Activated CD4-positive, alpha-beta memory T cell treated with anti-CD3 and anti-CD28 coated beads for 36 hours (primary cell): ENCODE data around the gene NRP1. TPM values are rescaled to one million over a fixed set of nuclear protein-coding genes. Genes with fewer than 3 reads are reported as not detected.
"Not testable (repeated sequence)": the region's sequence is repeated elsewhere in the genome, so short reads cannot be mapped to it uniquely, and the experiment has no call there.

ENCODE experiments used
- CTCF ChIA-PET: fragments of 350-600 bp; sonication (Branson Sonifier 250); formaldehyde crosslinking; loops from one replicate; lab custom pipeline; 2021; ENCODE audit warnings: antibody characterized with exemption, inconsistent platforms; lab: Charles Lee
- POLR2A ChIA-PET: fragments of 350-600 bp; sonication (Branson Sonifier 250); formaldehyde crosslinking; loops from one replicate; lab custom pipeline; 2021; ENCODE audit warnings: antibody characterized with exemption; lab: Charles Lee
- DNase-seq: peaks from one replicate; pipeline ENCODE4 v3.0.0-alpha.2; 2020
- H3K27ac Mint-ChIP-seq: one replicate; pipeline ENCODE4 v1.8.0; 2021; ENCODE audit warnings: mixed read lengths
- H3K27me3 Mint-ChIP-seq: one replicate; pipeline ENCODE4 v1.8.0; 2021; ENCODE audit warnings: mixed read lengths
- H3K36me3 Mint-ChIP-seq: one replicate; pipeline ENCODE4 v1.8.0; 2021; ENCODE audit warnings: mixed read lengths
- H3K4me1 Mint-ChIP-seq: one replicate; pipeline ENCODE4 v1.8.0; 2021; ENCODE audit warnings: low read depth, mixed read lengths
- H3K4me3 Mint-ChIP-seq: one replicate; pipeline ENCODE4 v1.8.0; 2021; ENCODE audit warnings: mild to moderate bottlenecking, mixed read lengths
- H3K9me3 Mint-ChIP-seq: one replicate; pipeline ENCODE4 v1.8.0; 2021; ENCODE audit warnings: mixed read lengths
- intact Hi-C: fragments of 100-400 bp; cut with micrococcal nuclease; formaldehyde crosslinking; loops from one replicate; pipeline ENCODE4 v1.15.1; 2023
- total RNA-seq, 2 experiments: library from RNA; stranded (reverse); gene quantifications; one replicate each; pipeline ENCODE4 v1.2.3, GENCODE V29; 2021

NRP1 gene
- total RNA-seq, 2 experiments from 2014 or later: 1.5 to 1.6 TPM

DNA sequence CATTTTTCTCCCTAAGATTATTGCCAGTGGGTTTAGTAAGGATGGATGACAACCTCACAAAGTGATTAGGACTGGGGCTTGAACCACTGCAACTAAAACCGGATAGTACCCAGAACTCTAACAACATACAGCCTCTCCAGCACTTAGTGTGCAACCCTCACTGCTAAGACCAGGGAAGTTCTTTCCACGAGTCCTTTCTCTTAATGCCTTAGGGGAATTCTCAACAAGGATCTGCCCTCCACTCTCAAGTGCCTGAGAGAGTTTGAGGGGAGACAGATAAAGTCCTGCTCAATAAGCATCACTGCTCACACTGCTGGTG lies 104.6 kb downstream of the NRP1 start:
- H3K4me3 Mint-ChIP-seq: no peak overlapping the region
- no peak overlapping the region for H3K27ac Mint-ChIP-seq
- no peaks in the 10 kb centered on the region for H3K36me3 Mint-ChIP-seq

DNA sequence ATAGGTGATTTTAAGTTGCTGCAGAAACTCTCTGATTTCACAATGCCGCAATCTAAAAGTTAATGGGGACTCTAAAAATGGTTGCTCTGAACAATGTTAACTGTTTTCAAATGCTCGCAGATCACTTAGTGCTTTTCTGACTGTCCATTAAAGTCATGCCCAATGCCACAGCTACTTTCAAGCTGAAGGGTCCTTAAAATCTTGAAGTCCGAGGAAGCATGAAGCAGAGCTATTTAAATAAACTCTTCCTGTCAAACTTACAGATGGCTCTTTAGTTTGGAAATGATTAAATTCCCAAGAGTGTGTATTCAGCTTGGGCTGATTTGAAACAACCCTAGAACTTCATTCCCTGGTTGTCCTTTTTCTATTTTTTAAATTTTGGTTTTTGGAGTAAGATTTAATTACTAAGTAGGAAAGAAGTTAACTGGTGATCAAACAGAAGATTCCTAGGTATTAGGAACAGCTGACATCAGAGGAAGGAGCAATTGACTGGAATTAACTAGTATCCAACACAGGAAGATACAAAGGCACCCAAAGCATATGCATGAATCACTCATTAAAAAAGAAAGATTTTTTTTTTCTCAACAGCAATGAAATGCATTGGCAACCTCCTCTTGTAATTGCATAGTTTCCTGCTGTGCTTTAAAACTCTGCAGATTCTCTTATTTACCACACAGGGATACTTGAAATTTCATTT lies 105.1 kb downstream of the NRP1 start:
- CTCF ChIA-PET: no interaction called here
- intact Hi-C loops: no loop called here
- no peak for DNase-seq
- Mint-ChIP-seq H3K4me3 (no peak overlapping the region), H3K27me3 (peaks cover 7% of the 10 kb centered on the region), H3K27ac (no peak overlapping the region), H3K9me3 (no peaks in the 10 kb centered on the region), H3K4me1 (no peaks in the 10 kb centered on the region), H3K36me3 (no peaks in the 10 kb centered on the region)
- POLR2A ChIA-PET: no interaction called here

More for the DNA sequence above, 104.6 kb downstream of the NRP1 start:
- intact Hi-C loops: no loop called here
- Mint-ChIP-seq H3K27me3 (peaks cover 4% of the 10 kb centered on the region), H3K9me3 (no peaks in the 10 kb centered on the region), H3K4me1 (no peaks in the 10 kb centered on the region)
- CTCF ChIA-PET: no interaction called here
- POLR2A ChIA-PET: no interaction called here
- no peak for DNase-seq

DNA sequence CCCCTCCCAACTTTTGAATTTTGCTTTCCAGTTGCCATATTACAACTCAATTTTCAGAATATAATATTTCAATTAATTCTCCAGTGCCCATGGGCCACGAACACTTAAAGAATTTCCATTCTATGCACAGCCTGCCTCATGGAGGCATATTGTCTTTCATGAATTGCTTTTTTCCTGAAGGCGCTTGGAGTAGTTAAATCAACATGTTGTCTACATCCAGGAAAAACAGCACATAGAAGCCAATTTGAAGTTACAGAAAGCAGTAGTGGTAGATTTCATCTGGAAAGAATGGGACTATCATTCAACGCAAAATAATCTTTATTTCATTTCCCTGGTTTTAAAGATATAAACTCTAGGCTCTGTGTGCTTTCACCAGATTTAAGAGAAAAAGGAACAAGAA lies 106.0 kb downstream of the NRP1 start:
- ChIA-PET CTCF (interaction anchor here (0.9 kb wide), 1 partner anchor 35 kb away, joined by 4 read pairs; no protein-coding TSS in a partner anchor), POLR2A (no interaction called here)
- no peaks in the 10 kb centered on the region for H3K36me3 Mint-ChIP-seq
- no peaks in the 10 kb centered on the region for H3K4me1 Mint-ChIP-seq
- H3K27me3 Mint-ChIP-seq: peaks cover 9% of the 10 kb centered on the region
- no peak overlapping the region for H3K27ac Mint-ChIP-seq
- H3K4me3 Mint-ChIP-seq: no peak overlapping the region
- intact Hi-C loops: no loop called here
- no peaks in the 10 kb centered on the region for H3K9me3 Mint-ChIP-seq
- no peak for DNase-seq

DNA sequence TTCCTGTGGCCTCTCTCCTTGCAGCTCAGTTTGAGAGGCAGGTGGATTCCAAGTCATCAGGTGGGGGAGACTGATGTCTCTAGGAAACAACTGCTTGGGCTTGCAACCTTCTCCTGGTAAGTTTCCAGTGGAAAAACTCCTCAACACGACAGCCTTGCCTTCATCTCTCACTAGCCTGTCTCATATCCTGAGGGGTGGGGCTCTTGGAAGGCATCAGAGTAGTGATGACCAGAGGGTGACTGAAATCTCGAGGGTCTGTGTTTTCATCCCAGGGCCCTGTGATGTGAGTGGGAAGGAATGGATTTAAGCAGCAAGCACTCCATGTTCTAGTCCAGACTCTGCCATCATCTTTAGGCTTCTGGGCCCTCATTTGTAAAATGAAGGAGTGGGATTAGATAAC lies 107.0 kb downstream of the NRP1 start:
- no peak overlapping the region for H3K27ac Mint-ChIP-seq
- ChIA-PET POLR2A (no interaction called here), CTCF (interaction anchor here (0.6 to 0.9 kb wide), 2 partner anchors 34 to 1496 kb away, joined by 3 to 4 read pairs; no protein-coding TSS in a partner anchor)
- no peak overlapping the region for H3K4me3 Mint-ChIP-seq
- H3K27me3 Mint-ChIP-seq: peaks cover 9% of the 10 kb centered on the region
- H3K9me3 Mint-ChIP-seq: no peaks in the 10 kb centered on the region
- intact Hi-C loops: no loop called here
- H3K4me1 Mint-ChIP-seq: no peaks in the 10 kb centered on the region
- no peaks in the 10 kb centered on the region for H3K36me3 Mint-ChIP-seq
- DNase-seq: no peak

DNA sequence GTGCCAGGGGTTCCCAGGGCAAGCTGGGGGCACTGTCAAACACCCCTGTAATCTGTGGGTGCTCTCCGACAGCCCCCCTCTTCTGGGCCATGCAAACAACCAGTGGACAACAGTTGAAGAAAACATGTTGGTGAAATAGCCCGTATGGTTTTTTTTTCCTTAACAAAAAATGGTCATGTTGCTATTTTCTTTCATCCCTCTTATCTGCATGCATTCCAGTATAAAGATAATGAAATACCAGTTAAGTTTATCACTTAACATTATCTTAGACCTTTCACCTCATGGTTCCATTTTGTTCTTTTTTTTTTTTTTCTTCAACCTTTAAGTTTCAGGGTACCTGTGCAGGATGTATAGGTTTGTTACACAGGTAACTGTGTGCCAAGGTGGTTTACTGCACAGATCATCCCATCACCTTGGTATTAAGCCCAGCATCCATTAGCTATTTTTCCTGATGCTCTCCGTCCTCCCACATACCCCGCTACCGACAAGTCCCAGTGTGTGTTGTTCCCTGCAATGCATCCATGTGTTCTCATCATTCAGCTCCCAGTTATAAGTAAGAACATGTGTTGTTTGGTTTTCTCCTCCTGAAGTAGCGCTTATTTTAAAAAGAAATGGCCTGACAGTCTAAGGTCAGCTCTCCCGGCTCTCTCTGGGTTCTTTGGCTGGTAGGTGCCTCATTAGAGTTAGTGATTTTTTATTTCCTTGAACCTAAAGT lies 110.1 kb downstream of the NRP1 start:
- H3K9me3 Mint-ChIP-seq: no peaks in the 10 kb centered on the region
- H3K27ac Mint-ChIP-seq: no peak overlapping the region
- no peaks in the 10 kb centered on the region for H3K36me3 Mint-ChIP-seq
- no peak for DNase-seq
- H3K27me3 Mint-ChIP-seq: peaks cover 7% of the 10 kb centered on the region
- ChIA-PET CTCF (interaction anchor here (2.4 kb wide), 1 partner anchor 31 kb away, joined by 7 read pairs; no protein-coding TSS in a partner anchor), POLR2A (no interaction called here)
- no peak overlapping the region for H3K4me3 Mint-ChIP-seq
- H3K4me1 Mint-ChIP-seq: no peaks in the 10 kb centered on the region
- intact Hi-C loops: no loop called here

DNA sequence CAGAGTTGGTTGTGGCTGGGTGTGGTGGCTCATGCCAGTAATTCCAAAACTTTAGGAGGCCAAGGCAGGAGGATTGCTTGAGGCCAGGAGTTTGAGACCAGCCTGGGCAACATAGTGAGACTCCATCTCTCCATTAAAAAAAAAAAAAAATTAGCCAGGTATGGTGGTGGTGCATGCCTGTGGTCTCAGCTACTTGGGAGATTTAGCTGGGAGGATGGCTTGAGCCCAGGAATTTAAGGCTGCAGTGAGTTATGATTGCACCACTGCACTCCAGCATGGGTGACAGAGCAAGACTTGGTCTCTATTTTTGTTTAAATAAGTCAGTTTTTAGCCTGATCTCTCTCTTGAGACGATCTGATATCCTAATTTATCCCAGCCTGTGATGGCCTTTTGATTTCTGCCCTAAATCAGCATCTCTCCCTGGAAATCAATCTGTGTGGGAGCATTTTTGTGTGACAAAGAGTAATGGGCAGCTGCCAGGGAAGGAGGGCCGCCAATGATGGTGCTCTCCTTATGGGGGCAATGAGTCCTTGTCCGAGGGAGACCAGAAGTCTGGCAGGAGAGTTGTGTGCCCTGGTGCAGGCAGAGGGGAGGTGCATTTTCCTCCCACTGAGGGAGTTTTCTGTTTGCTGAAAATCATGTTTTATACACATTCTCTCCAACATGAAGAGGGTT lies 111.0 kb downstream of the NRP1 start:
- ChIA-PET CTCF (interaction anchor here (2.4 kb wide), 1 partner anchor 30 kb away, joined by 7 read pairs; no protein-coding TSS in a partner anchor), POLR2A (no interaction called here)
- intact Hi-C loops: no loop called here
- Mint-ChIP-seq H3K36me3 (no peaks in the 10 kb centered on the region), H3K4me3 (no peak overlapping the region), H3K9me3 (no peaks in the 10 kb centered on the region), H3K27me3 (peaks cover 7% of the 10 kb centered on the region), H3K4me1 (no peaks in the 10 kb centered on the region), H3K27ac (no peak overlapping the region)
- DNase-seq: no peak

DNA sequence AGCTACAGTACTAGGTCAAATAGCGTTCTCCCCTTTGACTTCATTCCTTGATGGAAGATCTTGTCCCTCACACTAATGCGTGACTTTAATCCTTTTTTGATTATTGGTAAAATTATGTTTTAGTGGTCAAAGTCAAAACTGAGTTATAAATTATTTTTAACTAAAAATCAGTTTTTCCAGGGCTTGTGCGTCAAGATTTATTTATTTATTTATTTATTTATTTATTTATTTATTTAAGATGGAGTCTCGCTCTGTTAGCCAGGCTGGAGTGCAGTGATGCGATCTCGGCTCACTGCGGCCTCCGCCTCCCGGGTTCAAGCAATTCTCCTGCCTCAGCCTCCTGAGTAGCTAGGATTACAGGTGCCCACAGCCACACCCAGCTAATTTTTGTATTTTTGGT lies 112.2 kb downstream of the NRP1 start:
- H3K36me3 Mint-ChIP-seq, DNase-seq, intact Hi-C loops, POLR2A ChIA-PET, H3K27me3 Mint-ChIP-seq, H3K27ac Mint-ChIP-seq, CTCF ChIA-PET, H3K4me1 Mint-ChIP-seq, H3K4me3 Mint-ChIP-seq, H3K9me3 Mint-ChIP-seq: not testable (repeated sequence)

DNA sequence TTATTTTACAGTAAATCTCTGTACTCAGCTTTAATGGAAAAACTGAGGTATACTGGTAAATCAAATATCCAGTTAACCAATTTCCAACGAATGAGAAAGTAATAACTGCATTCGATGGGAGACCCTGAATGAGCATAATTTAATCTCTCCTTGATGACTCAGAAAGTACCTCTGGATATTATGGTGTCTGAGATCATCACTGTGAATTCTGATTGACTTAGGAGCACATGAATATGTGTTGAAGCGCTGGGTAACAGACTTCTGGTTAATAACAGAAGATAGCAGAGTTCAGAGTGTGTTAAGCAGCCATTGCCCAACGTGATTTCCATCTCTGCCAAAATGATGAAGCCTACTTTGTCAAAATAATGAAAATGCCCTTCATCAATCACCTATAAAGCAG lies 116.6 kb downstream of the NRP1 start:
- POLR2A ChIA-PET: no interaction called here
- H3K27ac Mint-ChIP-seq: no peak overlapping the region
- CTCF ChIA-PET: no interaction called here

DNA sequence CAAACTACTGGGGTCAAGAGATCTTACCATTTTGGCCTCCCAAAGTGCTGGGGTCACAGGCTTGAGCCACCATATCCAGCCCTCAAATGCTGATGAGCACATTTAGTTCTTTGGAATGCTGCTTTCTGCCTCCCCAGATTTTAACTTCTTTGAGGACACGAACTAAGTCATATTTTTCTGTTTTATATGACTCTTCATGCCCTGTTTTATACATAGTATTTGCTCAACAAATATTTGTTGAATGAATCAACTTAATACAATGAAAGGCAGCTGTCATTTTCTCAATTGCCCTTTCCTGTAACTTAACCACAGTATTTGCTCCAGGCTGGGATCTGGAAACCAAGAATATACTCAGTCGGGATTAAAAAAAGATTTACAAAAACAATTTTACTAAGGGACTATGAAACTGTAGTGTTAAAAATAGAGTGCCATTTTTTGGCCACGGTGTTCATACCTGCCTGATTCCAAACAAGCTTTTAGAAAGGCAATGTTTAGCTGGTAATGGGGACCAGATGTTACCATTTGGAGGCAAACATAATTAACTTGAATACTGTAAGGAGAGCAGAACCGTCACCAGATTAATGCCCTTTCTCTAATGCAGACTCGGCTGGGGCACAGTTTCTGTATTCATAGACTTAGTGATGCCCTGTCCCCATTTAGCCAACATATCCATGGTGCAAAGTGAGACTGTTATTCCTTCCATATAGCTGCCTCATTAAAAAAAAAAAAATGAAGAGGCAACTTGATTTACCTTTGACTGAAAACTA lies 117.6 kb downstream of the NRP1 start:
- no peak for DNase-seq
- Mint-ChIP-seq H3K27me3 (no peaks in the 10 kb centered on the region), H3K4me1 (peaks cover 11% of the 10 kb centered on the region), H3K36me3 (no peaks in the 10 kb centered on the region), H3K4me3 (no peak overlapping the region), H3K9me3 (no peaks in the 10 kb centered on the region), H3K27ac (no peak overlapping the region)
- ChIA-PET CTCF (interaction anchor here (0.6 to 0.7 kb wide), 2 partner anchors 10 to 309 kb away, joined by 3 read pairs; no protein-coding TSS in a partner anchor), POLR2A (no interaction called here)
- intact Hi-C loops: no loop called here

More for the DNA sequence above, 116.6 kb downstream of the NRP1 start:
- Mint-ChIP-seq H3K4me3 (no peak overlapping the region), H3K9me3 (no peaks in the 10 kb centered on the region), H3K4me1 (peaks cover 11% of the 10 kb centered on the region), H3K36me3 (no peaks in the 10 kb centered on the region), H3K27me3 (no peaks in the 10 kb centered on the region)
- no peak for DNase-seq
- intact Hi-C loops: no loop called here

DNA sequence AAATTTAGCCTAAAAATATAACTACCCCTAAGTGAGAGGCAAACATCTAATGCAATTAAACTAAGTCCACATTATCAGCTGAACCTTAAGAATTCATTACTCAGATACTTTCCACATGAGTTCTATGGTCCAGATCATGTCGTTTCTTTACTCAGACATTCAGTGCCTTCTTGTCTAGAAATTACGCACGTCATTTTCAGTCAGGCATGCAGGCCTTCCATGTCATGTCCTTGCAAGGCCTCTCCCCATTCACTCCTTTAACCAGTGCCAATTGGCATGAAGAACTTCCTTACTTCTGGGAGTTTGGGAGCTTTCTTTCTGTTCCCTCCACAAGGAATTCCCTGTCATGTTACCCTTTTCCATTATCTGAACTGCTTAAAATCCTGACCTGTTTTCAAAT lies 118.8 kb downstream of the NRP1 start:
- ChIA-PET POLR2A (no interaction called here), CTCF (no interaction called here)
- Mint-ChIP-seq H3K9me3 (no peaks in the 10 kb centered on the region), H3K36me3 (no peaks in the 10 kb centered on the region), H3K27ac (no peak overlapping the region), H3K4me3 (no peak overlapping the region), H3K4me1 (peaks cover 20% of the 10 kb centered on the region), H3K27me3 (no peaks in the 10 kb centered on the region)
- intact Hi-C loops: no loop called here
- DNase-seq: no peak

DNA sequence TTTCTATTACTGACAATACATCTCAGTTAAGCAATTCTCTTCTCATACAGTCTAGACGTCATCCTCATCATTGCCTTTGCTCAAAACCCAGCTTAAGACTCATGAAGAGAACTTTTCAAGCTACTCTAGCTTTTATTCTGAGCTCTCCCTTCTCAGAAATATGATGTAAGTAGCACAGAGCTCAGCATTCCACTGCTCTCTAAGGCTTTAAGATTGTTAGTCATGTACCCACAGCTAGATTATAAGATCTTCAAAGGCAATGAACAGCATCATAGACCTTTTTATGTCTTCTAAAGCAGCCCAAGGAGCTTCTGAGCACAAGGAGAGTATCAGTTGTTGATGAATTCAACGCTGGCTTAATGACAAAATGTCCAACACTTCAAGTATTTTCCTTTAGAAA lies 119.3 kb downstream of the NRP1 start:
- H3K9me3 Mint-ChIP-seq: no peaks in the 10 kb centered on the region
- DNase-seq: no peak
- no peaks in the 10 kb centered on the region for H3K36me3 Mint-ChIP-seq
- H3K27me3 Mint-ChIP-seq: no peaks in the 10 kb centered on the region
- POLR2A ChIA-PET: no interaction called here
- CTCF ChIA-PET: no interaction called here
- intact Hi-C loops: no loop called here
- H3K27ac Mint-ChIP-seq: no peak overlapping the region
- peaks cover 20% of the 10 kb centered on the region for H3K4me1 Mint-ChIP-seq
- no peak overlapping the region for H3K4me3 Mint-ChIP-seq

DNA sequence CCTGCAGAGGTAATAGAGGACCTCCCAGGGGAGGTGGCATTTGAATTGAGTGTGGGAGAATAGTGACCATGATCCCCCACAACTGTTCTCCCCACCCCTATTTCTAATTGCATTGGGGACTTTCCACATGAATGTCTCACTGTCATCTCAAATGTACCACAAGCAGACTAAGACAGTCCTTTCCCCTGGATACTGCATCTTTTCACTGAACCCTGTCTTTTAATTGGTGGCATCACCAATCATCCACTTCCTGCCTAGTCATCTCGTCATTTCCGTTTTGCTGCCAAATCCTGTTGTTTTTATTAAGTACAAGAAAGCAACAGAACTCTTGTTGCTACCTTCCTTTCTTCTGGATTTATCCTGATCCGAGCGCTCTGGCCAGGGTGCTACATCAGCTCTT lies 120.3 kb downstream of the NRP1 start:
- peaks cover 20% of the 10 kb centered on the region for H3K4me1 Mint-ChIP-seq
- no peak overlapping the region for H3K27ac Mint-ChIP-seq
- DNase-seq: peak; percentile 13
- ChIA-PET CTCF (no interaction called here), POLR2A (interaction anchor here (0.6 kb wide), 1 partner anchor 9 kb away, joined by 3 read pairs; no protein-coding TSS in a partner anchor)
- no peaks in the 10 kb centered on the region for H3K36me3 Mint-ChIP-seq
- no peaks in the 10 kb centered on the region for H3K27me3 Mint-ChIP-seq
- intact Hi-C loops: no loop called here
- H3K9me3 Mint-ChIP-seq: no peaks in the 10 kb centered on the region
- no peak overlapping the region for H3K4me3 Mint-ChIP-seq
